Keratinocyte (primary cell): ENCODE data around the gene IL10RA. TPM values are rescaled to one million over a fixed set of nuclear protein-coding genes. Genes with fewer than 3 reads are reported as not detected.

ENCODE experiments used
- DNase-seq: peaks from one replicate; pipeline ENCODE4 v3.0.0-alpha.2; 2011; ENCODE audit warnings: low read depth, missing footprints, low spot score
- FAIRE-seq: peaks from 2 replicates; lab custom pipeline; 2011; peaks lifted over from hg19 to GRCh38; lab: Jason Lieb, UNC
- H2AFZ ChIP-seq: 2 replicates; pipeline ENCODE4 v1.6.0; 2012; ENCODE audit warnings: low read length, control low read depth, inconsistent platforms; ENCODE audit not compliant: control insufficient read depth
- H3K27ac ChIP-seq: 2 replicates; pipeline ENCODE4 v1.5.1; 2011; ENCODE audit warnings: low read length; ENCODE audit not compliant: control insufficient read depth, insufficient read depth
- H3K27me3 ChIP-seq: 3 replicates; pipeline ENCODE4 v1.6.0; 2011; ENCODE audit warnings: low read length; ENCODE audit not compliant: control insufficient read depth, insufficient read depth; ENCODE audit errors: extremely low read depth
- H3K36me3 ChIP-seq, 2 experiments: 2 replicates in 1 of 2; 3 replicates in 1 of 2; pipeline ENCODE4 v1.5.1; 2011; ENCODE audit warnings: low read length in 2 of 2, mild to moderate bottlenecking in 1 of 2; ENCODE audit not compliant: control insufficient read depth in 2 of 2, insufficient read depth in 2 of 2; ENCODE audit errors: extremely low read depth in 1 of 2
- H3K4me1 ChIP-seq: 3 replicates; pipeline ENCODE4 v1.5.1; 2011; ENCODE audit warnings: low read length; ENCODE audit not compliant: control insufficient read depth, insufficient read depth; ENCODE audit errors: extremely low read depth
- H3K4me2 ChIP-seq: 3 replicates; pipeline ENCODE4 v1.6.0; 2011; ENCODE audit warnings: low read depth, low read length; ENCODE audit not compliant: control insufficient read depth, insufficient read depth; ENCODE audit errors: extremely low read depth
- H3K4me3 ChIP-seq, 3 experiments: fragments of 200-600 bp in 1 of 3; sonication (generic) in 1 of 3; 2 replicates in 2 of 3; 3 replicates in 1 of 3; pipeline ENCODE4 v1.5.1; 2011 to 2016; ENCODE audit warnings: low read length in 3 of 3, mild to moderate bottlenecking in 3 of 3, control low read depth in 2 of 3, inconsistent platforms in 1 of 3, low read depth in 1 of 3, mixed read lengths in 1 of 3, mixed run types in 1 of 3, moderate library complexity in 1 of 3; ENCODE audit not compliant: control insufficient read depth in 2 of 3, insufficient read depth in 2 of 3; ENCODE audit errors: extremely low read depth in 1 of 3
- H3K79me2 ChIP-seq: 2 replicates; pipeline ENCODE4 v1.6.0; 2012; ENCODE audit warnings: low read length; ENCODE audit not compliant: control insufficient read depth, insufficient read depth
- H3K9ac ChIP-seq: 3 replicates; pipeline ENCODE4 v1.6.0; 2011; ENCODE audit warnings: low read length; ENCODE audit not compliant: control insufficient read depth, insufficient read depth; ENCODE audit errors: extremely low read depth
- H3K9me1 ChIP-seq: 3 replicates; pipeline ENCODE4 v1.6.0; 2011; ENCODE audit warnings: low read length; ENCODE audit not compliant: control insufficient read depth, insufficient read depth; ENCODE audit errors: extremely low read depth
- H3K9me3 ChIP-seq: 2 replicates; pipeline ENCODE4 v1.5.1; 2012; ENCODE audit warnings: low read depth, low read length; ENCODE audit not compliant: control insufficient read depth
- H4K20me1 ChIP-seq: 3 replicates; pipeline ENCODE4 v1.6.0; 2011; ENCODE audit warnings: low read length; ENCODE audit not compliant: control insufficient read depth, insufficient read depth; ENCODE audit errors: extremely low read depth
- EZH2 ChIP-seq: IDR thresholded peaks from one replicate; pipeline ENCODE4 v1.6.1; 2012; ENCODE audit warnings: inconsistent platforms, mild to moderate bottlenecking, low read length, moderate library complexity
- dilution Hi-C: fragments of 300-500 bp; cut with MboI; formaldehyde crosslinking; loops from one replicate; pipeline ENCODE4 v1.7.0; 2020; ENCODE audit warnings: low sequenced_read_pairs; ENCODE audit not compliant: extremely low pct_ligation_motif_present
- polyA plus RNA-seq, 5 experiments: library from polyadenylated mRNA; depleted of rRNA in 3 of 5; stranded (reverse) in 3 of 5; stranded (forward) in 1 of 5; unstranded in 1 of 5; fragments of >200 nt; gene quantifications; 1 replicate in 1 of 5; 2 replicates in 3 of 5; 3 replicates in 1 of 5; pipeline versions ENCODE4 v1.2.1 to v1.2.3, GENCODE V29; 2011 to 2012; ENCODE audit warnings: missing spikeins in 2 of 5, low read depth in 1 of 5, low replicate concordance in 1 of 5
- TF ChIP-seq, protein P1 (sequence below), 3 experiments: IDR thresholded peaks in 1 of 3; conservative IDR thresholded peaks in 1 of 3; optimal IDR thresholded peaks in 1 of 3; 2 replicates in 2 of 3; 3 replicates in 1 of 3; pipeline versions ENCODE3 to v1.5.1; 2011; ENCODE audit warnings: low read length in 3 of 3, mild to moderate bottlenecking in 3 of 3, moderate library complexity in 2 of 3, control low read depth in 1 of 3, inconsistent platforms in 1 of 3; ENCODE audit not compliant: insufficient read depth in 2 of 3; ENCODE audit errors: extremely low read depth in 1 of 3

IL10RA gene
- polyA plus RNA-seq, 1 donor (not counting 4 experiments of a cell fraction or from before 2014, with no cell fraction given), result 0.04 TPM

GRCh38 chr11:118050208-118050891, 64.2 kb downstream of the IL10RA start:
- H3K9ac ChIP-seq, result no peak overlapping the region
- no peaks in the 10 kb centered on the region for H3K79me2 ChIP-seq
- no peaks in the 10 kb centered on the region for H3K9me3 ChIP-seq
- no peaks in the 10 kb centered on the region for H3K36me3 ChIP-seq
- H3K9me1 ChIP-seq, result peaks cover 2% of the 10 kb centered on the region
- no peak overlapping the region for H3K4me3 ChIP-seq
- H4K20me1 ChIP-seq, result no peaks in the 10 kb centered on the region
- no peak overlapping the region for H2AFZ ChIP-seq
- no peak overlapping the region for H3K4me2 ChIP-seq
- FAIRE-seq (no peak), DNase-seq (no peak)
- TF ChIP-seq, protein P1, sequence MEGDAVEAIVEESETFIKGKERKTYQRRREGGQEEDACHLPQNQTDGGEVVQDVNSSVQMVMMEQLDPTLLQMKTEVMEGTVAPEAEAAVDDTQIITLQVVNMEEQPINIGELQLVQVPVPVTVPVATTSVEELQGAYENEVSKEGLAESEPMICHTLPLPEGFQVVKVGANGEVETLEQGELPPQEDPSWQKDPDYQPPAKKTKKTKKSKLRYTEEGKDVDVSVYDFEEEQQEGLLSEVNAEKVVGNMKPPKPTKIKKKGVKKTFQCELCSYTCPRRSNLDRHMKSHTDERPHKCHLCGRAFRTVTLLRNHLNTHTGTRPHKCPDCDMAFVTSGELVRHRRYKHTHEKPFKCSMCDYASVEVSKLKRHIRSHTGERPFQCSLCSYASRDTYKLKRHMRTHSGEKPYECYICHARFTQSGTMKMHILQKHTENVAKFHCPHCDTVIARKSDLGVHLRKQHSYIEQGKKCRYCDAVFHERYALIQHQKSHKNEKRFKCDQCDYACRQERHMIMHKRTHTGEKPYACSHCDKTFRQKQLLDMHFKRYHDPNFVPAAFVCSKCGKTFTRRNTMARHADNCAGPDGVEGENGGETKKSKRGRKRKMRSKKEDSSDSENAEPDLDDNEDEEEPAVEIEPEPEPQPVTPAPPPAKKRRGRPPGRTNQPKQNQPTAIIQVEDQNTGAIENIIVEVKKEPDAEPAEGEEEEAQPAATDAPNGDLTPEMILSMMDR (optimal IDR thresholded peaks at IDR 0.05 in 1 of 3, IDR thresholded peaks at IDR 0.05 in 1 of 3, conservative IDR thresholded peaks at IDR 0.05 in 1 of 3; ENCODE audit: extremely low read depth in 1 of 3, insufficient read depth in 2 of 3, low read length in 3 of 3), result no peak
- no peak for TF ChIP-seq EZH2
- peaks cover 10% of the 10 kb centered on the region for H3K4me1 ChIP-seq
- no peak overlapping the region for H3K27ac ChIP-seq
- no peaks in the 10 kb centered on the region for H3K27me3 ChIP-seq
- dilution Hi-C loops, result no loop called here

Other genes with a start within 250 kb of the IL10RA start
- not detected in 3 replicates for gene DSCAML1, start 189.2 kb upstream of the IL10RA start, polyA plus RNA-seq
- not detected in 3 replicates for gene FXYD2, start 161.7 kb upstream of the IL10RA start, polyA plus RNA-seq
- gene FXYD6, start 109.7 kb upstream of the IL10RA start, polyA plus RNA-seq, result not detected in 3 replicates
- 0.95 to 5.2 TPM (median 1.8 TPM) in 3 replicates for gene TMPRSS13, start 57.0 kb upstream of the IL10RA start, polyA plus RNA-seq
- 0.69 to 1.7 TPM (median 1.2 TPM) in 3 replicates for gene TMPRSS4, start 90.7 kb downstream of the IL10RA start, polyA plus RNA-seq
- gene SMIM35, start 100.6 kb downstream of the IL10RA start, polyA plus RNA-seq, result not detected in 3 replicates
- 6.3 to 10.8 TPM (median 7.7 TPM) in 3 replicates for gene SCN4B, start 166.4 kb downstream of the IL10RA start, polyA plus RNA-seq
- gene SCN2B, start 190.2 kb downstream of the IL10RA start, polyA plus RNA-seq, result 0.48 to 0.59 TPM (median 0.56 TPM) in 3 replicates
- 0.01 TPM in 1 of 3 replicates, not detected in the others for gene JAML, start 238.6 kb downstream of the IL10RA start, polyA plus RNA-seq